ENCODE measurements around the gene ANKRD28.
A peak's percentile ranks its signal among the peaks of the same experiment; 100 is the strongest.

The ANKRD28 gene

DNA sequence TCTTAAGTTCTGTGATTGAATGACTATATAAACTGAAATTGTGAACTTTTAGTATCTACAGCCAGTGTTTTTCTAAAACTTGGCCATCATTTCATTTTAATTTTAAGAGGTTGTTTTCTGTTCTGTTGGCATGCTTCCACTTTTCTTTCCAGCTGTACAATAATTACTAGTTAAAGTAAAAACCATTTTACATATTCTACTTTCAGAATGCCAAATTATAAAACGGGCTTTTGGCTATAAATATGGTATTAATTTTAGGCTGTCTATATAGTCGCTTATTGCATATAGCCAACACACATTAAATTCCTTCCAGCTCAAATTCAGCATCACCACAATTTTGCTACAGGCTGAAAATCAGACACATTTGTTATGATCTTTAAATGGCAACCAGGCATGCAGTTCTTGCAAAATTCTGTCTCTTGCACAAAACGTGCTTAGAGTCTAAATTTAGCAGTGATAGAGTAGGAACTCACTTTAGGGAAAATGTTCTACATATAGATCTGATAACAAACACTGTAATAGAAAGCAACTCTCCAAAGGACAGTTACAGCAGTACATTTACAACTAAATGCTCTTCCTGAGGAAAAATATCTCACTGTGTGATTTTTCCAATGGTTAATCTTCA, 115.1 kb downstream of the ANKRD28 start:
- Histone ChIP-seq H3K27ac (ENCODE audit: low read length, poor library complexity, severe bottlenecking) (no peak overlapping the region), H2BK12ac (ENCODE audit: low read length in 2 of 2) (no peak overlapping the region), H2BK120ac (ENCODE audit: low read depth, low read length) (no peak overlapping the region), H3K4me1 (ENCODE audit: control insufficient read depth, insufficient read depth, low read depth, low read length) (no peaks in the 10 kb centered on the region), H3K4me2 (ENCODE audit: low read length, poor library complexity, severe bottlenecking) (no peak overlapping the region), H3K79me1 (replicated peaks; ENCODE audit: low read length, poor library complexity, severe bottlenecking) (peaks cover 13% of the 10 kb centered on the region), H3K36me3 (ENCODE audit: control insufficient read depth in 1 of 2, insufficient read depth in 2 of 2, low read depth in 1 of 2, low read length in 2 of 2) (peaks cover 9 to 88% of the 10 kb centered on the region in 2 experiments), H4K8ac (ENCODE audit: low read length) (no peak overlapping the region), H3K14ac (ENCODE audit: low read length in 2 of 2) (no peak overlapping the region), H3K4ac (ENCODE audit: low read depth in 1 of 2, low read length in 2 of 2) (no peak overlapping the region), H3K23ac (ENCODE audit: low read length in 2 of 2) (no peak overlapping the region), H2BK5ac (ENCODE audit: low read depth, low read length, poor library complexity, severe bottlenecking) (no peak overlapping the region), H2AK5ac (ENCODE audit: low read length, severe bottlenecking) (no peak overlapping the region), H2BK15ac (ENCODE audit: low read depth, poor library complexity, severe bottlenecking) (no peak overlapping the region), H3K18ac (ENCODE audit: low read depth in 1 of 2, low read length in 2 of 2) (no peak overlapping the region), H3K4me3 (ENCODE audit: insufficient read depth in 1 of 2, low read depth in 1 of 2, low read length in 2 of 2) (peak overlapping the region in 1 of 2 experiments; percentile 3), H3K27me3 (ENCODE audit: control insufficient read depth in 1 of 2, insufficient read depth in 1 of 2, low read length in 2 of 2) (no peaks in the 10 kb centered on the region), H3K9me3 (ENCODE audit: control insufficient read depth, low read length) (no peaks in the 10 kb centered on the region), H4K91ac (ENCODE audit: low read length) (no peak overlapping the region), H3K9ac (ENCODE audit: low read length) (peak overlapping the region; percentile 56), H2AFZ (ENCODE audit: low read depth, low read length) (no peak overlapping the region)
- 100% methylated on average over 1 of the region's 3 CpGs for WGBS
- peak; percentile 85 for DNase-seq

DNA sequence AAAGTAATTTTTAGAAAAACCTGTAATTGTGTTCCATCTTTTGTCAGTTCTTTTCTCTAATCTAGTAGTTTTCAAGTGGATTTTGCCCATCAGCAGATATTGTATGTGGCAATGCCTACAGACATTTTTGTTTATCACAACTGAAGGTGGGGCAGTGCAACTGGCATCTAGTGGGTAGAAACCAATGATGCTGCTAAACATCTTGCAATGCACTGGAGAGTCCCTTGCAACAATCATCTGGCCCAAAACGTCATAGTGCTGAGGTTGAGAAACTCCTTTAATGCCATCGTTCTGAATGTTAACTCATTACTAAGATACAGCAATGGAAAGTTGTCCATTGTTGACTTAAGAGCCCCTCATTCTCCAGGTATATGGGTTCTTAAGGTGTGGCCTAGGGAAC, 116.1 kb downstream of the ANKRD28 start:
- no peak overlapping the region for H3K18ac ChIP-seq (ENCODE audit: low read depth in 1 of 2, low read length in 2 of 2)
- 95% methylated on average over 2 of the region's 2 CpGs for WGBS
- H2BK5ac ChIP-seq (ENCODE audit: low read depth, low read length, poor library complexity, severe bottlenecking), result no peak overlapping the region

DNA sequence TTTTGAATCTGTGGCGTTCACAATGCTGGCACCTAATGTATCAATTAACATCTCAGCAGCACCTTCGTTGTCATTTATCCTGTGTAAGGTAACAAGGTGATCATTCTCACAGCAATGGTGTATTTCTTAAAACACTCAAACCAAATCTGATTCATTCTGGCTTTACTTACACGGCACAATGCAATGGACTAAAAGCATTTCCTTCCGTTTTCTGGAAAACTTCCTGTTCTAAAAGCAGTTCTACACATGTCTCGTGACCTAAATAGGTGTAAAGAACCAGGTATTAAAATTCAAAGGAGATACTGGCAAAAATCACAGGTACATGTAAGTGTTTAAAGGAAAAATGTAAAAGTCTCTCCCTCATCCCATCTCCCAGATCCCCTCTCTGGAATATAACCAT, 118.5 kb downstream of the ANKRD28 start:
- Histone ChIP-seq H3K27me3 (ENCODE audit: control insufficient read depth in 1 of 2, insufficient read depth in 1 of 2, low read length in 2 of 2) (no peaks in the 10 kb centered on the region), H3K9me3 (ENCODE audit: control insufficient read depth, low read length) (no peaks in the 10 kb centered on the region), H3K4ac (ENCODE audit: low read depth in 1 of 2, low read length in 2 of 2) (no peak overlapping the region), H3K36me3 (ENCODE audit: control insufficient read depth in 1 of 2, insufficient read depth in 2 of 2, low read depth in 1 of 2, low read length in 2 of 2) (peaks cover 12 to 91% of the 10 kb centered on the region in 2 experiments), H3K4me1 (ENCODE audit: control insufficient read depth, insufficient read depth, low read depth, low read length) (no peaks in the 10 kb centered on the region), H3K9ac (ENCODE audit: low read length) (no peak overlapping the region), H3K23ac (ENCODE audit: low read length in 2 of 2) (no peak overlapping the region), H2BK15ac (ENCODE audit: low read depth, poor library complexity, severe bottlenecking) (no peak overlapping the region), H3K4me2 (ENCODE audit: low read length, poor library complexity, severe bottlenecking) (no peak overlapping the region), H2BK5ac (ENCODE audit: low read depth, low read length, poor library complexity, severe bottlenecking) (no peak overlapping the region), H3K27ac (ENCODE audit: low read length, poor library complexity, severe bottlenecking) (no peak overlapping the region), H2BK120ac (ENCODE audit: low read depth, low read length) (no peak overlapping the region), H3K18ac (ENCODE audit: low read depth in 1 of 2, low read length in 2 of 2) (no peak overlapping the region), H2AFZ (ENCODE audit: low read depth, low read length) (no peak overlapping the region), H4K91ac (ENCODE audit: low read length) (no peak overlapping the region), H2AK5ac (ENCODE audit: low read length, severe bottlenecking) (no peak overlapping the region), H3K4me3 (ENCODE audit: insufficient read depth in 1 of 2, low read depth in 1 of 2, low read length in 2 of 2) (no peak overlapping the region), H4K8ac (ENCODE audit: low read length) (no peak overlapping the region), H3K14ac (ENCODE audit: low read length in 2 of 2) (no peak overlapping the region), H2BK12ac (ENCODE audit: low read length in 2 of 2) (no peak overlapping the region), H3K79me1 (replicated peaks; ENCODE audit: low read length, poor library complexity, severe bottlenecking) (peaks cover 8% of the 10 kb centered on the region)
- 100% methylated on average over 2 of the region's 5 CpGs for WGBS
- DNase-seq, result no peak

More for the DNA sequence above, 116.1 kb downstream of the ANKRD28 start:
- Histone ChIP-seq H2AFZ (ENCODE audit: low read depth, low read length) (no peak overlapping the region), H3K23ac (ENCODE audit: low read length in 2 of 2) (no peak overlapping the region), H3K14ac (ENCODE audit: low read length in 2 of 2) (no peak overlapping the region), H3K4me3 (ENCODE audit: insufficient read depth in 1 of 2, low read depth in 1 of 2, low read length in 2 of 2) (no peak overlapping the region), H3K27me3 (ENCODE audit: control insufficient read depth in 1 of 2, insufficient read depth in 1 of 2, low read length in 2 of 2) (no peaks in the 10 kb centered on the region), H3K27ac (ENCODE audit: low read length, poor library complexity, severe bottlenecking) (no peak overlapping the region), H2BK12ac (ENCODE audit: low read length in 2 of 2) (no peak overlapping the region), H3K4me1 (ENCODE audit: control insufficient read depth, insufficient read depth, low read depth, low read length) (no peaks in the 10 kb centered on the region), H3K9ac (ENCODE audit: low read length) (no peak overlapping the region), H3K4ac (ENCODE audit: low read depth in 1 of 2, low read length in 2 of 2) (no peak overlapping the region), H4K8ac (ENCODE audit: low read length) (no peak overlapping the region), H3K4me2 (ENCODE audit: low read length, poor library complexity, severe bottlenecking) (no peak overlapping the region), H3K9me3 (ENCODE audit: control insufficient read depth, low read length) (no peaks in the 10 kb centered on the region), H3K79me1 (replicated peaks; ENCODE audit: low read length, poor library complexity, severe bottlenecking) (peaks cover 11% of the 10 kb centered on the region), H2AK5ac (ENCODE audit: low read length, severe bottlenecking) (no peak overlapping the region), H2BK120ac (ENCODE audit: low read depth, low read length) (no peak overlapping the region), H4K91ac (ENCODE audit: low read length) (peak overlapping the region; percentile 68), H2BK15ac (ENCODE audit: low read depth, poor library complexity, severe bottlenecking) (no peak overlapping the region), H3K36me3 (ENCODE audit: control insufficient read depth in 1 of 2, insufficient read depth in 2 of 2, low read depth in 1 of 2, low read length in 2 of 2) (peaks cover 9 to 91% of the 10 kb centered on the region in 2 experiments)
- peak; percentile 14 for DNase-seq

DNA sequence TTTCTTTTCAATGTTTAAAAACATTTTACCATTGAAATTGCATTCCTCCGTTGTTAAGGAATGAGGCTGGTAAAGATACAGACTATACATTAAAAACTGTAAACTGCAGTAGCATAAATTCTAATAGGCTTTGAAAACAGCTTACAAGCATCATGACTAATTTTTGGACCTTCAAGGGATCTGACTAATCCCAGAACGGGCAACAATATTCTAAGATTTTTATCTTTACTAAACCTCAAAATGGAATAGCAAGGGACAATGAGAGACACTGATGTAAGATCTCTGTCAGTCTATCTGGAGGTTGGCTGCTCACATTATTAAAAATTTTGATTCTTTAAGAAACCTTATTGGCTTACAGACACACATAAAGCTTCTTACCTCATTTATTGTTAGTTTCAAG, 121.5 kb downstream of the ANKRD28 start:
- Histone ChIP-seq H3K14ac (ENCODE audit: low read length in 2 of 2) (no peak overlapping the region), H3K27me3 (ENCODE audit: control insufficient read depth in 1 of 2, insufficient read depth in 1 of 2, low read length in 2 of 2) (no peaks in the 10 kb centered on the region), H3K9me3 (ENCODE audit: control insufficient read depth, low read length) (no peaks in the 10 kb centered on the region), H3K4me1 (ENCODE audit: control insufficient read depth, insufficient read depth, low read depth, low read length) (no peaks in the 10 kb centered on the region), H3K18ac (ENCODE audit: low read depth in 1 of 2, low read length in 2 of 2) (no peak overlapping the region), H3K23ac (ENCODE audit: low read length in 2 of 2) (no peak overlapping the region), H2BK12ac (ENCODE audit: low read length in 2 of 2) (no peak overlapping the region), H2BK15ac (ENCODE audit: low read depth, poor library complexity, severe bottlenecking) (no peak overlapping the region), H2AK5ac (ENCODE audit: low read length, severe bottlenecking) (no peak overlapping the region), H3K4me3 (ENCODE audit: insufficient read depth in 1 of 2, low read depth in 1 of 2, low read length in 2 of 2) (no peak overlapping the region), H3K79me1 (replicated peaks; ENCODE audit: low read length, poor library complexity, severe bottlenecking) (peaks cover 7% of the 10 kb centered on the region), H3K9ac (ENCODE audit: low read length) (no peak overlapping the region), H4K8ac (ENCODE audit: low read length) (no peak overlapping the region), H2BK5ac (ENCODE audit: low read depth, low read length, poor library complexity, severe bottlenecking) (no peak overlapping the region), H3K4ac (ENCODE audit: low read depth in 1 of 2, low read length in 2 of 2) (no peak overlapping the region), H2AFZ (ENCODE audit: low read depth, low read length) (no peak overlapping the region), H4K91ac (ENCODE audit: low read length) (no peak overlapping the region), H3K4me2 (ENCODE audit: low read length, poor library complexity, severe bottlenecking) (no peak overlapping the region), H3K27ac (ENCODE audit: low read length, poor library complexity, severe bottlenecking) (no peak overlapping the region), H2BK120ac (ENCODE audit: low read depth, low read length) (no peak overlapping the region), H3K36me3 (ENCODE audit: control insufficient read depth in 1 of 2, insufficient read depth in 2 of 2, low read depth in 1 of 2, low read length in 2 of 2) (peaks cover 24 to 95% of the 10 kb centered on the region in 2 experiments)
- DNase-seq, result no peak
- WGBS, result no CpG with 5 or more reads among the region's 2 CpGs

Measured in mesenchymal stem cell (in vitro differentiated cells and primary cell).